Measurements from ENCODE around the gene HDDC2. TPM values are rescaled to one million over a fixed set of nuclear protein-coding genes. Genes with fewer than 3 reads are reported as not detected.

Gene HDDC2
- total RNA-seq, 2 experiments from 2014 or later = 119 to 121 TPM

GRCh38 chr6:125332664-125333063 is 30.9 kb upstream of the HDDC2 start:
- ChIA-PET POLR2A (no interaction called here), CTCF (interaction anchor here (0.6 kb wide), 1 partner anchor 847 kb away, joined by 3 read pairs; no protein-coding TSS in a partner anchor)
- no peaks in the 10 kb centered on the region for H3K36me3 Mint-ChIP-seq (ENCODE audit: low read depth)

GRCh38 chr6:125325586-125325985 is 23.8 kb upstream of the HDDC2 start:
- Mint-ChIP-seq H3K27ac (no peak overlapping the region), H3K27me3 (peaks cover 16% of the 10 kb centered on the region), H3K4me3 (no peak overlapping the region), H3K9me3 (no peaks in the 10 kb centered on the region), H3K4me1 (ENCODE audit: low read depth) (no peaks in the 10 kb centered on the region), H3K36me3 (ENCODE audit: low read depth) (no peaks in the 10 kb centered on the region)
- ChIA-PET CTCF (interaction anchor here (1.4 kb wide), 1 partner anchor 12 kb away, joined by 3 read pairs; no protein-coding TSS in a partner anchor), POLR2A (no interaction called here)
- intact Hi-C loops (cut with micrococcal nuclease) = no loop called here
- ATAC-seq = no peak
- DNase-seq = no peak
- no peak for TF ChIP-seq CTCF (IDR thresholded peaks at IDR 0.05)

More at GRCh38 chr6:125332664-125333063, 30.9 kb upstream of the HDDC2 start:
- DNase-seq (no peak), ATAC-seq (no peak)
- no peaks in the 10 kb centered on the region for H3K9me3 Mint-ChIP-seq
- no peak for TF ChIP-seq CTCF (IDR thresholded peaks at IDR 0.05)
- H3K27me3 Mint-ChIP-seq = peaks cover 24% of the 10 kb centered on the region
- H3K27ac Mint-ChIP-seq = no peak overlapping the region
- H3K4me3 Mint-ChIP-seq = no peak overlapping the region
- intact Hi-C loops (cut with micrococcal nuclease) = no loop called here
- H3K4me1 Mint-ChIP-seq (ENCODE audit: low read depth) = no peaks in the 10 kb centered on the region

GRCh38 chr6:125323376-125323775 is 21.6 kb upstream of the HDDC2 start:
- ATAC-seq (no peak), DNase-seq (no peak)
- Mint-ChIP-seq H3K27me3 (peaks cover 11% of the 10 kb centered on the region), H3K36me3 (ENCODE audit: low read depth) (no peaks in the 10 kb centered on the region), H3K9me3 (no peaks in the 10 kb centered on the region), H3K4me1 (ENCODE audit: low read depth) (no peaks in the 10 kb centered on the region), H3K27ac (no peak overlapping the region), H3K4me3 (no peak overlapping the region)
- intact Hi-C loops (cut with micrococcal nuclease) = no loop called here
- CTCF ChIA-PET = interaction anchor here (1.0 to 2.6 kb wide), 2 partner anchors 12 to 640 kb away, joined by 3 to 7 read pairs; no protein-coding TSS in a partner anchor
- TF ChIP-seq CTCF (IDR thresholded peaks at IDR 0.05) = no peak
- POLR2A ChIA-PET = no interaction called here

- DNase-seq = no peak
- Mint-ChIP-seq H3K4me3 (no peak overlapping the region), H3K9me3 (no peaks in the 10 kb centered on the region), H3K27ac (no peak overlapping the region), H3K27me3 (peaks cover 12% of the 10 kb centered on the region), H3K36me3 (ENCODE audit: low read depth) (no peaks in the 10 kb centered on the region), H3K4me1 (ENCODE audit: low read depth) (no peaks in the 10 kb centered on the region)
- TF ChIP-seq CTCF (IDR thresholded peaks at IDR 0.05) = no peak
- ChIA-PET CTCF (interaction anchor here (0.7 to 2.0 kb wide), 5 partner anchors 156 to 475 kb away, joined by 3 to 10 read pairs (median 3); no protein-coding TSS in a partner anchor), POLR2A (no interaction called here)
- ATAC-seq = no peak
- intact Hi-C loops (cut with micrococcal nuclease) = loop anchor here (10.0 kb wide), 1 partner anchor 658 kb away; no protein-coding TSS in a partner anchor
These were observed 14.9 kb upstream of the HDDC2 start for GRCh38 chr6:125316621-125317020.

GRCh38 chr6:125315548-125315947 is 13.8 kb upstream of the HDDC2 start:
- Mint-ChIP-seq H3K4me1 (ENCODE audit: low read depth) (peaks cover 2% of the 10 kb centered on the region), H3K9me3 (no peaks in the 10 kb centered on the region), H3K27ac (no peak overlapping the region), H3K4me3 (no peak overlapping the region), H3K27me3 (peaks cover 14% of the 10 kb centered on the region), H3K36me3 (ENCODE audit: low read depth) (no peaks in the 10 kb centered on the region)
- DNase-seq (no peak), ATAC-seq (no peak)
- intact Hi-C loops (cut with micrococcal nuclease) = loop anchor here (10.0 kb wide), 1 partner anchor 659 kb away; no protein-coding TSS in a partner anchor
- CTCF ChIA-PET = interaction anchor here (1.2 to 2.0 kb wide), 2 partner anchors 438 to 454 kb away, joined by 6 to 10 read pairs; no protein-coding TSS in a partner anchor
- POLR2A ChIA-PET = no interaction called here
- TF ChIP-seq CTCF (IDR thresholded peaks at IDR 0.05) = no peak

Data from activated CD8-positive, alpha-beta T cell treated with anti-CD3 and anti-CD28 coated beads for 36 hours (primary cell).